K562 (cell line): Measurements from ENCODE around the gene MAP1A. TPM values are rescaled to one million over a fixed set of nuclear protein-coding genes. Genes with fewer than 3 reads are reported as not detected.

Experiments
- ARID2 ChIP-seq: fragments of 450-650 bp; IDR thresholded peaks from 2 replicates; pipeline ENCODE4 v1.6.1; 2017; ENCODE audit warnings: antibody characterized with exemption, mild to moderate bottlenecking
- HDGF ChIP-seq: fragments of 450-650 bp; IDR thresholded peaks from 2 replicates; pipeline ENCODE4 v1.6.1; 2016
- KAT7 ChIP-seq: sonication (generic); formaldehyde crosslinking; IDR thresholded peaks from 2 replicates; pipeline ENCODE4 v1.8.0; 2022; ENCODE audit warnings: missing genetic modification reagents, mild to moderate bottlenecking, borderline replicate concordance
- LARP7 ChIP-seq: fragments of 450-650 bp; IDR thresholded peaks from 2 replicates; pipeline ENCODE4 v1.6.1; 2016
- NCOA1 ChIP-seq: fragments of 450-650 bp; IDR thresholded peaks from 2 replicates; pipeline ENCODE4 v1.6.1; 2016; ENCODE audit warnings: low read depth
- POLR2B ChIP-seq: fragments of 450-650 bp; IDR thresholded peaks from 2 replicates; pipeline ENCODE4 v1.6.1; 2018; ENCODE audit warnings: low read depth; ENCODE audit not compliant: partially characterized antibody
- SMARCA4 ChIP-seq: fragments of 450-650 bp; IDR thresholded peaks from 2 replicates; pipeline ENCODE4 v1.6.1; 2016
- ZNF696 ChIP-seq: fragments of 250-450 bp; sonication (Bioruptor Pico); conservative IDR thresholded peaks from 2 replicates; pipeline ENCODE4 v1.4.0; 2020; ENCODE audit warnings: mild to moderate bottlenecking, moderate library complexity
- polyA plus RNA-seq, 8 experiments: library from polyadenylated mRNA; depleted of rRNA in 4 of 8; stranded (reverse) in 5 of 8; unstranded in 3 of 8; fragments of >200 nt; fragmentation: Nextera tagmentation in 2 of 8; fragmentation: Illumina TruSeq in 1 of 8; extraction: Ambion mirVana in 2 of 8; extraction: Trizol in 1 of 8; gene quantifications; 2 replicates each; pipeline versions ENCODE4 v1.2.1 to v1.2.3, GENCODE V29; 2011 to 2014; ENCODE audit warnings: inconsistent platforms in 1 of 8, missing spikeins in 1 of 8
- total RNA-seq, 7 experiments: library from RNA; depleted of rRNA in 6 of 7; stranded (reverse); fragments of >200 nt in 6 of 7; fragmentation: Illumina TruSeq in 2 of 7; extraction: Trizol in 2 of 7; gene quantifications; 2 replicates each; pipeline versions ENCODE4 v1.2.1 to v1.2.3, GENCODE V29; 2011 to 2021; ENCODE audit warnings: low replicate concordance in 1 of 7
- TF ChIP-seq, protein P1 (sequence below): sonication (generic); formaldehyde crosslinking; IDR thresholded peaks from 2 replicates; pipeline ENCODE4 v1.8.0; 2022; ENCODE audit warnings: mild to moderate bottlenecking, missing genetic modification reagents
- TF ChIP-seq, protein P2 (sequence below), 2 experiments: fragments of 450-650 bp; IDR thresholded peaks; 2 replicates each; pipeline ENCODE4 v1.6.1; 2016
- TF ChIP-seq, protein P3 (sequence below): fragments of 450-650 bp; IDR thresholded peaks from 2 replicates; pipeline ENCODE4 v1.7.0; 2016; ENCODE audit warnings: borderline replicate concordance
- TF ChIP-seq, protein P4 (sequence below), 2 experiments: fragments of 450-650 bp; IDR thresholded peaks; 2 replicates each; pipeline ENCODE4 v1.6.1; 2018; ENCODE audit warnings: mild to moderate bottlenecking in 2 of 2, low read depth in 1 of 2; ENCODE audit not compliant: partially characterized antibody in 2 of 2
- TF ChIP-seq, protein P5 (sequence below): fragments of 450-650 bp; IDR thresholded peaks from 2 replicates; pipeline ENCODE4 v1.6.1; 2016; ENCODE audit warnings: antibody characterized with exemption

Gene MAP1A
- total and polyA plus RNA-seq, 9 of the 15 experiments (the other 6 are each of a cell fraction or from before 2014, with no cell fraction given), result 2.0 to 20.3 (median 7.3) TPM

DNA sequence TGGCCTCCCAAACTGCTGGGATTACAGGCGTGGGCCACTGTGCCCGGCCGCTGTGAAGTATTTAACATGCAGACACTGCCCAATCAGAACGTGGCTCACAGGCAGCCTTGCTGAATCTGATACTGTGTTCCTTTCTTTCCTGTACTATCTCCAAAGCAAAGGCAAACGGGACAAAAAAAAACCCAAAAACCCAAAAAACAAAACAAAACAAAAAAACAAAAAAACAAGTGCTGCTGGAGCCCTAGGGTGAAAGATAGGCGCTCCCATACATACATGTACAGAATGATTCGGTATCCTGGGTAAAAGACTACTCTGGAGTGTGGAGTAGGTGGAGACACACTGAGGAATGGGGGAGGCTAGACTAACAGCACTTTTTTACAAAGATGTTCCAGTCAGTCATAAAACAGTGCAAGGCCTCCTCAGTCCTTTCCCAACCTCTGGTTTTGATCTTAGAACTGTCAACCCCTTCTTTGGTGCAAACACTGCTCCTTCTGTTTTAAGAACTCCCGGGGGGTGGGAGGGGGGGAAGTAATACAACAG is 7.7 kb upstream of the MAP1A start (continued):
- TF ChIP-seq, protein P1, sequence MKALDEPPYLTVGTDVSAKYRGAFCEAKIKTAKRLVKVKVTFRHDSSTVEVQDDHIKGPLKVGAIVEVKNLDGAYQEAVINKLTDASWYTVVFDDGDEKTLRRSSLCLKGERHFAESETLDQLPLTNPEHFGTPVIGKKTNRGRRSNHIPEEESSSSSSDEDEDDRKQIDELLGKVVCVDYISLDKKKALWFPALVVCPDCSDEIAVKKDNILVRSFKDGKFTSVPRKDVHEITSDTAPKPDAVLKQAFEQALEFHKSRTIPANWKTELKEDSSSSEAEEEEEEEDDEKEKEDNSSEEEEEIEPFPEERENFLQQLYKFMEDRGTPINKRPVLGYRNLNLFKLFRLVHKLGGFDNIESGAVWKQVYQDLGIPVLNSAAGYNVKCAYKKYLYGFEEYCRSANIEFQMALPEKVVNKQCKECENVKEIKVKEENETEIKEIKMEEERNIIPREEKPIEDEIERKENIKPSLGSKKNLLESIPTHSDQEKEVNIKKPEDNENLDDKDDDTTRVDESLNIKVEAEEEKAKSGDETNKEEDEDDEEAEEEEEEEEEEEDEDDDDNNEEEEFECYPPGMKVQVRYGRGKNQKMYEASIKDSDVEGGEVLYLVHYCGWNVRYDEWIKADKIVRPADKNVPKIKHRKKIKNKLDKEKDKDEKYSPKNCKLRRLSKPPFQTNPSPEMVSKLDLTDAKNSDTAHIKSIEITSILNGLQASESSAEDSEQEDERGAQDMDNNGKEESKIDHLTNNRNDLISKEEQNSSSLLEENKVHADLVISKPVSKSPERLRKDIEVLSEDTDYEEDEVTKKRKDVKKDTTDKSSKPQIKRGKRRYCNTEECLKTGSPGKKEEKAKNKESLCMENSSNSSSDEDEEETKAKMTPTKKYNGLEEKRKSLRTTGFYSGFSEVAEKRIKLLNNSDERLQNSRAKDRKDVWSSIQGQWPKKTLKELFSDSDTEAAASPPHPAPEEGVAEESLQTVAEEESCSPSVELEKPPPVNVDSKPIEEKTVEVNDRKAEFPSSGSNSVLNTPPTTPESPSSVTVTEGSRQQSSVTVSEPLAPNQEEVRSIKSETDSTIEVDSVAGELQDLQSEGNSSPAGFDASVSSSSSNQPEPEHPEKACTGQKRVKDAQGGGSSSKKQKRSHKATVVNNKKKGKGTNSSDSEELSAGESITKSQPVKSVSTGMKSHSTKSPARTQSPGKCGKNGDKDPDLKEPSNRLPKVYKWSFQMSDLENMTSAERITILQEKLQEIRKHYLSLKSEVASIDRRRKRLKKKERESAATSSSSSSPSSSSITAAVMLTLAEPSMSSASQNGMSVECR, result peak; percentile 30; the same call in 1 of the 2 replicates
- TF ChIP-seq, protein P2, sequence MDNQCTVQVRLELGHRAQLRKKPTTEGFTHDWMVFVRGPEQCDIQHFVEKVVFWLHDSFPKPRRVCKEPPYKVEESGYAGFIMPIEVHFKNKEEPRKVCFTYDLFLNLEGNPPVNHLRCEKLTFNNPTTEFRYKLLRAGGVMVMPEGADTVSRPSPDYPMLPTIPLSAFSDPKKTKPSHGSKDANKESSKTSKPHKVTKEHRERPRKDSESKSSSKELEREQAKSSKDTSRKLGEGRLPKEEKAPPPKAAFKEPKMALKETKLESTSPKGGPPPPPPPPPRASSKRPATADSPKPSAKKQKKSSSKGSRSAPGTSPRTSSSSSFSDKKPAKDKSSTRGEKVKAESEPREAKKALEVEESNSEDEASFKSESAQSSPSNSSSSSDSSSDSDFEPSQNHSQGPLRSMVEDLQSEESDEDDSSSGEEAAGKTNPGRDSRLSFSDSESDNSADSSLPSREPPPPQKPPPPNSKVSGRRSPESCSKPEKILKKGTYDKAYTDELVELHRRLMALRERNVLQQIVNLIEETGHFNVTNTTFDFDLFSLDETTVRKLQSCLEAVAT (IDR thresholded peaks at IDR 0.05), result peak; percentile 52 to 75; a peak in 3 of 4 replicates
- TF ChIP-seq LARP7 (0 out of 2 replicates have a peak, but pooled peaks have one; percentile 30), ARID2 (peak; percentile 53; the same call in 1 of the 2 replicates), KAT7 (CRISPR knock-in tag) (no peak), ZNF696 (CRISPR knock-in tag) (no peak), POLR2B (peak; percentile 14), HDGF (peak; percentile 64; the same call in 1 of the 2 replicates), SMARCA4 (peak; percentile 19; the same call in 1 of the 2 replicates), NCOA1 (0 out of 2 replicates have a peak, but pooled peaks have one; percentile 20)
- TF ChIP-seq, protein P3, sequence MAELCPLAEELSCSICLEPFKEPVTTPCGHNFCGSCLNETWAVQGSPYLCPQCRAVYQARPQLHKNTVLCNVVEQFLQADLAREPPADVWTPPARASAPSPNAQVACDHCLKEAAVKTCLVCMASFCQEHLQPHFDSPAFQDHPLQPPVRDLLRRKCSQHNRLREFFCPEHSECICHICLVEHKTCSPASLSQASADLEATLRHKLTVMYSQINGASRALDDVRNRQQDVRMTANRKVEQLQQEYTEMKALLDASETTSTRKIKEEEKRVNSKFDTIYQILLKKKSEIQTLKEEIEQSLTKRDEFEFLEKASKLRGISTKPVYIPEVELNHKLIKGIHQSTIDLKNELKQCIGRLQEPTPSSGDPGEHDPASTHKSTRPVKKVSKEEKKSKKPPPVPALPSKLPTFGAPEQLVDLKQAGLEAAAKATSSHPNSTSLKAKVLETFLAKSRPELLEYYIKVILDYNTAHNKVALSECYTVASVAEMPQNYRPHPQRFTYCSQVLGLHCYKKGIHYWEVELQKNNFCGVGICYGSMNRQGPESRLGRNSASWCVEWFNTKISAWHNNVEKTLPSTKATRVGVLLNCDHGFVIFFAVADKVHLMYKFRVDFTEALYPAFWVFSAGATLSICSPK, result peak; percentile 88; the same call in 1 of the 2 replicates
- TF ChIP-seq, protein P4, sequence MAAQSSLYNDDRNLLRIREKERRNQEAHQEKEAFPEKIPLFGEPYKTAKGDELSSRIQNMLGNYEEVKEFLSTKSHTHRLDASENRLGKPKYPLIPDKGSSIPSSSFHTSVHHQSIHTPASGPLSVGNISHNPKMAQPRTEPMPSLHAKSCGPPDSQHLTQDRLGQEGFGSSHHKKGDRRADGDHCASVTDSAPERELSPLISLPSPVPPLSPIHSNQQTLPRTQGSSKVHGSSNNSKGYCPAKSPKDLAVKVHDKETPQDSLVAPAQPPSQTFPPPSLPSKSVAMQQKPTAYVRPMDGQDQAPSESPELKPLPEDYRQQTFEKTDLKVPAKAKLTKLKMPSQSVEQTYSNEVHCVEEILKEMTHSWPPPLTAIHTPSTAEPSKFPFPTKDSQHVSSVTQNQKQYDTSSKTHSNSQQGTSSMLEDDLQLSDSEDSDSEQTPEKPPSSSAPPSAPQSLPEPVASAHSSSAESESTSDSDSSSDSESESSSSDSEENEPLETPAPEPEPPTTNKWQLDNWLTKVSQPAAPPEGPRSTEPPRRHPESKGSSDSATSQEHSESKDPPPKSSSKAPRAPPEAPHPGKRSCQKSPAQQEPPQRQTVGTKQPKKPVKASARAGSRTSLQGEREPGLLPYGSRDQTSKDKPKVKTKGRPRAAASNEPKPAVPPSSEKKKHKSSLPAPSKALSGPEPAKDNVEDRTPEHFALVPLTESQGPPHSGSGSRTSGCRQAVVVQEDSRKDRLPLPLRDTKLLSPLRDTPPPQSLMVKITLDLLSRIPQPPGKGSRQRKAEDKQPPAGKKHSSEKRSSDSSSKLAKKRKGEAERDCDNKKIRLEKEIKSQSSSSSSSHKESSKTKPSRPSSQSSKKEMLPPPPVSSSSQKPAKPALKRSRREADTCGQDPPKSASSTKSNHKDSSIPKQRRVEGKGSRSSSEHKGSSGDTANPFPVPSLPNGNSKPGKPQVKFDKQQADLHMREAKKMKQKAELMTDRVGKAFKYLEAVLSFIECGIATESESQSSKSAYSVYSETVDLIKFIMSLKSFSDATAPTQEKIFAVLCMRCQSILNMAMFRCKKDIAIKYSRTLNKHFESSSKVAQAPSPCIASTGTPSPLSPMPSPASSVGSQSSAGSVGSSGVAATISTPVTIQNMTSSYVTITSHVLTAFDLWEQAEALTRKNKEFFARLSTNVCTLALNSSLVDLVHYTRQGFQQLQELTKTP (IDR thresholded peaks at IDR 0.05; ENCODE audit: low read depth in 1 of 2, partially characterized antibody in 2 of 2), result peak in 1 of 2 experiments; percentile 23
- TF ChIP-seq, protein P5, sequence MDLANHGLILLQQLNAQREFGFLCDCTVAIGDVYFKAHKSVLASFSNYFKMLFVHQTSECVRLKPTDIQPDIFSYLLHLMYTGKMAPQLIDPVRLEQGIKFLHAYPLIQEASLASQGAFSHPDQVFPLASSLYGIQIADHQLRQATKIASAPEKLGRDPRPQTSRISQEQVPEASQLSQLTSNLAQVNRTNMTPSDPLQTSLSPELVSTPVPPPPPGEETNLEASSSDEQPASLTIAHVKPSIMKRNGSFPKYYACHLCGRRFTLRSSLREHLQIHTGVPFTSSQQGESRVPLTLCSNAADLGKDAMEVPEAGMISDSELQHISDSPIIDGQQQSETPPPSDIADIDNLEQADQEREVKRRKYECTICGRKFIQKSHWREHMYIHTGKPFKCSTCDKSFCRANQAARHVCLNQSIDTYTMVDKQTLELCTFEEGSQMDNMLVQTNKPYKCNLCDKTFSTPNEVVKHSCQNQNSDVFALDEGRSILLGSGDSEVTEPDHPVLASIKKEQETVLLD, result 0 out of 2 replicates have a peak, but pooled peaks have one; percentile 28
